ENCODE results near the gene PLEKHG5.

The PLEKHG5 gene, protein sequence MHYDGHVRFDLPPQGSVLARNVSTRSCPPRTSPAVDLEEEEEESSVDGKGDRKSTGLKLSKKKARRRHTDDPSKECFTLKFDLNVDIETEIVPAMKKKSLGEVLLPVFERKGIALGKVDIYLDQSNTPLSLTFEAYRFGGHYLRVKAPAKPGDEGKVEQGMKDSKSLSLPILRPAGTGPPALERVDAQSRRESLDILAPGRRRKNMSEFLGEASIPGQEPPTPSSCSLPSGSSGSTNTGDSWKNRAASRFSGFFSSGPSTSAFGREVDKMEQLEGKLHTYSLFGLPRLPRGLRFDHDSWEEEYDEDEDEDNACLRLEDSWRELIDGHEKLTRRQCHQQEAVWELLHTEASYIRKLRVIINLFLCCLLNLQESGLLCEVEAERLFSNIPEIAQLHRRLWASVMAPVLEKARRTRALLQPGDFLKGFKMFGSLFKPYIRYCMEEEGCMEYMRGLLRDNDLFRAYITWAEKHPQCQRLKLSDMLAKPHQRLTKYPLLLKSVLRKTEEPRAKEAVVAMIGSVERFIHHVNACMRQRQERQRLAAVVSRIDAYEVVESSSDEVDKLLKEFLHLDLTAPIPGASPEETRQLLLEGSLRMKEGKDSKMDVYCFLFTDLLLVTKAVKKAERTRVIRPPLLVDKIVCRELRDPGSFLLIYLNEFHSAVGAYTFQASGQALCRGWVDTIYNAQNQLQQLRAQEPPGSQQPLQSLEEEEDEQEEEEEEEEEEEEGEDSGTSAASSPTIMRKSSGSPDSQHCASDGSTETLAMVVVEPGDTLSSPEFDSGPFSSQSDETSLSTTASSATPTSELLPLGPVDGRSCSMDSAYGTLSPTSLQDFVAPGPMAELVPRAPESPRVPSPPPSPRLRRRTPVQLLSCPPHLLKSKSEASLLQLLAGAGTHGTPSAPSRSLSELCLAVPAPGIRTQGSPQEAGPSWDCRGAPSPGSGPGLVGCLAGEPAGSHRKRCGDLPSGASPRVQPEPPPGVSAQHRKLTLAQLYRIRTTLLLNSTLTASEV

DNA sequence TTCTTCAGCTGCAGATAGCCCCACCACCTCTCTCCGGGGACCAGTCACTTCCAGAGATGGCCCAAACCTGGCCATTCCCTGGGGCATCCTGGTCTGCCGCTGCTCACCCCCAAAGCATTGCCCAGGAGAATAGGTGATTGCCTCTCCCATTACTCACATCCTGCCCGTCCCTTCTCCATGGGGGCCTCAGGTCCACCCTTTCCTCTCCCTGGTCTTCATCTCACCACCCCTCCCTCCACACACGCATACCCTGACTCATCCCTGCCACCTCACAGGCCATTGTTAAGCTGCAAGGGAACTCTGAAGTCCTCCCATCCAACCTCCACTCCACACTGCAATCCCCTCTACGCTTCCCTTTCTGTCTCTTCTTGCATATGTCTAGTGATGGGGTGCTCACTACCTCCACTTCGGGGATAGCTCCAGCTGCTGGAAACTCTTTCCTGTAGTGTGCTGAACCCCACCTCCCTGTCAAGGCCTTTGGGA, at the start of gene PLEKHG5:
TSS of gene PLEKHG5 (minus strand) at position 188 of the 483 bp plus-strand sequence. CDS start 14,096 bp downstream, outside the sequence.
- no peak for DNase-seq (ENCODE audit: low read depth)

DNA sequence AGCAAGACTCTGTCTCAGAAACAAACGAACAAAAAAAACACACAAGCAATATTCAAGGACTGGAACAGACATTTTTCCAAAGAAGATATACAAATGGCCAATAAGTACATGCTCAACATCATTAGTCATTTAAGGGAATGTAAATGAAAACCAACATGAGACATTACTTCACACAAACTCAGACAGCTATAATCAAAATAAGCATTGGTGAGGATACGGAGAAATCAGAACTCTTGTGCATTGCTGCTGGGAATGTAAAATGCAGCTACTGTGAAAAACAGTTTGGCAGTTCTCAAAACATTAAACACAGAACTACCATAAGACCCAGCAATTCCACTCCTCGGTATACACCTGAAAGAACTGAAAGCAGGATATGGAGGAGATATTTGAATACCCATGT, 47.5 kb upstream of the PLEKHG5 start:
- DNase-seq (ENCODE audit: low read depth), result no peak

DNA sequence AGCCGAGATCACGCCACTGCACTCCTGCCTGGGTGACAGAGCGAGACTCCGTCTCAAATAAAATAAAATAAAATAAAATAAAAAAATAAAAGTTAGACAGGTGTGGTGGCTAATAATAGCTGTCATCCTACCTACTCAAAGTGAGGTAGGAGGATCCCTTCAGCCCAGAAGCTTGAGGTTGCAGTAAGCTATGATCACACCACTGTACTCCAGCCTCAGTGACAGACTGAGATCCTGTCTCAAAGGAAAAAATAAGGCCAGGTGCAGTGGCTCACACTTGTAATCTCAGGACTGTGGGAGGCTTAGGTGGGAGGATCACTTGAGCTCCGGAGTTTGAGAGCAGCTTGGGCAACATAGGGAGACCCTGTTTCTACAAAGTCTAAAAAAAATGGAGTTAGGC, 44.8 kb upstream of the PLEKHG5 start:
- no peak for DNase-seq (ENCODE audit: low read depth)

DNA sequence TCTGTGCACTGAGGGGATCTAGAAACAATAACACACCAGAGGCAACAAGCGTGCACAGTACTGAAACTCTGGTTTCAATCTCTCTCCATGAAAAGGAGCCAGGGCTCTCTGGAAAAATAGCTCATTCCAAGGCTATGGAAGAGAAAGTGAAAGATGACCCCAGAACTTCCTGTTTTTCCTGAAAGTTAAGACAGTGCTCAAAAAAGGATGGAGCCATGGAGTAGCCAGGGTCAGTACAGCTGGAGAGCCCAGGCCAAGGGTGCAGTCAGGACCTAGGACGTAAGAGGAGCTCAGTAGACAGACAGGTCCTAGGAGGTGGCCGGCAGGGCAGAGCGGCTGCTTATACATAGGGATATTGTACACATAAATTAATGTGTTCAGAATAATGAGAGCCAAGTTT, 43.7 kb upstream of the PLEKHG5 start:
- no peak for DNase-seq (ENCODE audit: low read depth)

DNA sequence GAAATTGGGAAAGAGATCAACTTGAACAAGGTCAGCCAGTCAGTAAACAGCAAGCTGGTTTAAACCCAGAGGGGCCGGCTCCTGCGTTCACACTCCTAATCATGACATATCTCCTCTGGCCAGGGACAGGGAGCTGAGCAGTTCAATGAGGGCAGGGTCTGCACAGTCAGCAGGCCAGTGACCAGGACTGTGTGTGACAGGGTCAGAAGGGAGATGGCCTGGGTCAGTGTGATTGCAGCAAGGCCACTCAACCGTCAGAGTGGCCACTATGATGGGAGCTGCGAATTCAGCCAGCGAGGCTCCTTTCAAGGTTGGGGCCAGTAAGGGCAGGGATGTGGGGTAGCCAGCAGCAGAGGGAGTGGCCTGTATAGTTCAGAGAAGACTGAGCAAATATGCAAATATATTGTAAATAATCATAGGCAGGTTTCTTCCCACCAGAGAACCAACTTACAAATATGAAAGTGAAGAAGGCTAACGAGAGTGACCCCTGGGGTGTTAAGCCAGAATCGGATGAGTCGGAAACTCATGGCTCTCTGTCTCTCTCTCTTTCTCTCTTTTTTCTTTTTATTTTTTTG, 42.9 kb upstream of the PLEKHG5 start:
- no peak for DNase-seq (ENCODE audit: low read depth)

DNA sequence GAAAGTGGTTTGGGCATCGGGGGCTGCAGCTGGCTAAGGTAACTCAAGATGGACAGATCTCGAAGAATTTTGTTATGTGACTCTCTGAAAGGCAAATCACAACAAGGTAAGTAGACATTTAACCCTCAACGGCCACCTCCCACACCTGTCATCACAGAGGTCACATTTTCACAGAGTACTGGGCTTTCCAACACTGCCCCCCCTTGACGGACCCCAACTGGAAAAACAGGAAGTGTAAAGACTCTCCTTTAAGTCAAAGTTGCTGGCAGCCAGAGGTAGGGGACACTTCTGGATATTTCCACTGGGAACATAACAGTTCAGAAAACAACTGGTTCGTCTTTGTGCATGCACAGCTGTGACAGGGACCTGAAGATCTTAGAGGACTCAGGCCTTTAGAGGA, 40.5 kb upstream of the PLEKHG5 start:
- DNase-seq (ENCODE audit: low read depth), result no peak

DNA sequence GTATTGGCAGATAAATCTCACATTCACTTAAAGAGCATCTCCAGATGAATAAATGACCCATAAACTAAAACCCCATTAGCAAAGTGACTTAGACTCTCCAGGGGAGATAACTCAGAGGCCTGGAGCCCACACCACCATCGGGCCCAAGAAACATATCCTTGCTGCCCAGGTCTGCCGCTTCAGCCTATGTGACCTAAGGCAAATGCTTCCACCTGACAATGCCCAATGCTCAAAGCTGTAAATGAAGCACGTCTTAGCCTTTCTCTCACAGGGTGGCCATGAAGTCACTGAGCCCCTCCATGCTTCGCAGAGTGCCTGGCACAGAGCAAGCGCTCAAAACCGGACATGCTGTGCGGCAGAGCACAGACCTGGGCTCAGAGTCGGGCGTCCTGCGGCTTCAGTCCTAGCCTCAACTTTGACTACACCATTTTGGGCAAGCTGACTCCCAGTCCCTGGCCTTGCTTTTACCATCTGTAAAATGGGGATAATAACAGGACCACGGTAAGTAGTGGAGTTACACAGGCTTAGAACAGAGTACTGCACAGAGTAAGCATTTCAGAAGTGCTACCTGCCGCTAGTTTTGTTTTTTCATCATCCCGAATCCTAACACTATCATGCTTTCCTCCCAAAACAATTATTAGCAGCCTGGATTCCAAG, 39.2 kb upstream of the PLEKHG5 start:
- DNase-seq (ENCODE audit: low read depth), result no peak

DNA sequence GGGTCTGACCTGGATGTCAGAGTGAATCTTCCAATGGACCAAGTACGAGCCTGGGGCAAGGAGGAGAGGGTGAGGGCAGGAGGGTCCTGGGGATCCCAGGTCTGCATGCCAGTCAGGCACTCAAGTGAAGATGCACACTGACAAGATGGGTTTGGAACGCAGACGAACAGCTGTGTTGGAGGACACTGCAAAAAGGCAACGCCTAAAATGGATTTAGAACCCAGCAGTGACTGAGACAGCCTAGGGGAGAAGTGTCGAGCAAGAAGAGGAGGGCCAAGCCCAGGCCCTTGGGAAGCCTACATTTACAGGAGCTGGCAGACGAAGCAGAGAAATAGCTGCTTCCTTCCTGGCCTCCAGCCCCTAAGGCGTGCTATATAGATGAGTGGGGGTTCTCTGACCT, 37.0 kb upstream of the PLEKHG5 start:
- no peak for DNase-seq (ENCODE audit: low read depth)

DNA sequence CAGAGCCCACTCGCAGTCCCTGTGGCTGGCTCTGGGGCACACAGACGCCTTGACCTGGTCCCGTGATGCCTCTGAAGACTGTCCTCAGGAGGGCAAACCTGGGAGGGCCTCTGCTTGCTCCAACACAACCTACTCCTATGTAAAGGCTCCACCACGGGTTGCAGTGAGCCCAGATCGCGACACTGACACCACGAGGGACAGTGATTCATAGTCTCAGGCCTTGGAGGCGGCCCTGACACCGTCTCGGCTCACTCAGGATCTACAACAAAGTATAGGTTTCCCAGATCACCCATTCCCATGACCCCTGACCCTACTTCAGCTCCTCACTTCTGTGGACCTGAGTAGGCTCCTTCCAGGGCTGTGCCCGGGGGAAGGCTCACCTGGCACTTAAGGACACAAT, 34.8 kb upstream of the PLEKHG5 start:
- DNase-seq (ENCODE audit: low read depth), result no peak

DNA sequence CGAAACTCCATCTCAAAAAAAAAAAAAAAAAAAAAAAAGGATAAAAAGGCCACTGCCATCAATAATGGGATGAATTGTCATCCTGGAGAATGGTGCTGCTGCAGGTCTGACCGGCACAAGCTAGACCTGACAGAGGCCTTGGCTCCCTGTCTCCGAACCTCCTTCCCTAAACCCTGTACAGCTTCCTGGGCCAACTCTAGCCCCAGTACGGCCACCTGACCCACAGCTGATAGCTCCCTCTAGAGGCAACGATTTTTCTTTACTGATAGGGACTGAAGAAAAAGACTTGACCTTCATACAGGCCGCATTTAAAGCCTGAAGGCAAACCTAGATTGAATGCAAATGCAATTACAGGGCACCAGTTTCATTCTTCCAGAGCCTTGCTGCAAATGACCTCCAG, 32.1 kb upstream of the PLEKHG5 start:
- no peak for DNase-seq (ENCODE audit: low read depth)

DNA sequence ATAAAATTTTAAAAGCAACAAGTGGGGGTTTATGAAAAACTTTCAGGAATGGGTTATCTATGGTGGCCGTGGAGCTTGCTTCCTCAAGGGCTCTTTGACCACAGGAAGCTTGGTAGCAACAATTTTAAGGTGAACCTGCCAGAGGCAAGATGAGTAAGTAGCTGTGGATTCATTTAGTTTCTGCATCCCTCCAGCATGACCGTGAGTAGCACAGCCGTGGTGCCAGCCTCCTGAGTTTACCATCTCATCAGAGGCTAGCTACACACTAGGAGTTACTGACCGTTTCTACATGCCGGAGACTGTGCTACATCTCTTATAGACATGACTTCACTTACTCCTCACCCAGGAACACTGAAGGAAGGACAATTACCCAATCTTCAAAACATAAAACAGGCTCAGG, 30.1 kb upstream of the PLEKHG5 start:
- DNase-seq (ENCODE audit: low read depth), result no peak

DNA sequence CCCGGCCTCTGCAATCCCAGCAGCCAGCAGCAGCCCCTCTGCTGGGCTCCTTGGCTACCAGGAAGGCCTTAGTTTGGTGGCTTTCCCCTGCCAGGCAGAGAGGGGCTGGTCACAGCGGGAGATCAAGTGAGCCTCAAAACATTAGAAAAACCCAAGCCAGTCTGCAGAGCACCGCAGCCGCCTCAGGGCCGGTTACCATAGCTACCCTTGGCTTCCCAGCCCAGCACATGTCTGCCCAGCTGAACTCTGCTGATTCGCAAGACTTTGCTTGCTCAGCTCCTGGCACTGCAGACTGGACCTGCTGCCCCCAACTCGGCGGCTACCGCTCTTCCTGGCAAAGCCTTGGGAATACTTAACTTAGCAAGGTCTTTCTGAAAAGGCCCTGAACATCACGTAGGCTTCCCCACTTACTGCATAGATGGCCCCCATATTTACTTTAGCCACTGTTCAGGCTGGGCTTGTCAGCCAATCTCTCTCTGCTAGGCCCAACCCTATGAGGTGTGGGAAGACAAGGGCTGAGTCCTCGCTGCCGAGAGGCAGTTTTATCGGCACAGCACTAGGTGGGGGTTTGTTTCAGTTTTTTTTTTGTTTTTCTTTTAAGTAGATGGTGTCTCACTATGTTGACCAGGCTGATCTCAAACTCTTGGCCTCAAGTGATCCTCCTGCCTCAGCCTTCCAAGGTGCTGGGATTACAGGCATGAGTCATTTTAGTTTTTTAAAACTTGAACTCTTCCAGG, 28.6 kb upstream of the PLEKHG5 start:
- DNase-seq (ENCODE audit: low read depth), result peak; percentile 51

DNA sequence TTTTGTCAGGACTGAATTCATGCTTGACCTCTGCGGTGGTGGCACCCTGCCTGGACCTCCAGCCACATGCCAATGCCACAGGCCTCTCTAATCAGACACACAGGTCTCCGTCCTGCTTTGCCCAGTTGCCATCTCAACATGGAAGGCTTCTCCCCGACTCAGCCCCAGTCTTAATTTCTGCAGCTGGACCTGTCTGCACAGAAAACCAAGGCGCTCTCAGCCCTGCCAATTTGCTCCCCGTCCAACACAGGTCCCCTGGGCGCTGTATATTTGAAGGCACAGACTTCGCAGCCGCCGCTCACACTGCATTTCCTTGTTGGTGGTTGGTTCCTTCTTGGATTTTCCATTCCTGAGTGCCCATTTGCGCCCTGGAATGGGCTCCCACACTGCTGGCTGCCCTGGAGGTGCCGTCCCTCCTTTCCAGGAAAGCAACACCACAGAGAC, 28.0 kb upstream of the PLEKHG5 start:
- DNase-seq (ENCODE audit: low read depth), result no peak

DNA sequence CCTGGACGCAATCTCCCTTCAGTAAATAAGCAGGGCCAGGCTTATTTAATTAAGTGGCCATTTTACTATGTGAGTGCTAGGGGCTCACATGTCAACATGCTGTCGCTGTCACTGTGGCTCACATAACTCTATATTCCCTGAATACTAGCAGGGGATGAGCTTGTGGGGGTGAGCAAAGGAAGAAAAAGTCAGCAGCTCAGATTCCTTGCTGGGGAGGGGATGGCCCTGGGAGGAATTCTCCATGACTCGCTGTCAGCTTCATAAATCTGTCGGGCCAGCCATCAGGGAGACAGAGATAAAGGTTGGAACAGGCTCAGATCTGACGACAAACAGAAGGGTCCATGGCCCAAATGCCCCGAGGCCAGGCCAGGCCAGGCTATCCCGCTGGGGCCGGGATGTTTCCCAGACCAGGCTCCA, 26.0 kb upstream of the PLEKHG5 start:
- DNase-seq (ENCODE audit: low read depth), result no peak

DNA sequence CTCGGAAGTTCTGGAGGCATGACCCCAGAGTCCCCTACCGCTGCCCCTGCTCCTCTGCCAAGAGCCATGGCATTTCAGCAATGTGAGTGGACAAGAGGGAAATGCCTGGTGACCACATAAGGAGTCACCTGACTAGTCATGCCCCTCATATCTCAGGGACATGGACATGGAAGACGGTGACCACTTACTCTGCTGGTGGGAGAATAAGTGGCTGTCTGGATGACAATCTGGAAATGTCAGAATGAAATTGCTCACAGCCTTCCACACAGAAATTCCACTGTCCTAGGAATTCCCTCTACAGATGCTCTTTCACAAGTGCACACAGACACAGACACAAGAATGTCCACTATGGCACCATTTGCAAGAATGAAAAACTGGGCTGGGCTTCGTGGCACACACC, 24.3 kb upstream of the PLEKHG5 start:
- DNase-seq (ENCODE audit: low read depth), result no peak

DNA sequence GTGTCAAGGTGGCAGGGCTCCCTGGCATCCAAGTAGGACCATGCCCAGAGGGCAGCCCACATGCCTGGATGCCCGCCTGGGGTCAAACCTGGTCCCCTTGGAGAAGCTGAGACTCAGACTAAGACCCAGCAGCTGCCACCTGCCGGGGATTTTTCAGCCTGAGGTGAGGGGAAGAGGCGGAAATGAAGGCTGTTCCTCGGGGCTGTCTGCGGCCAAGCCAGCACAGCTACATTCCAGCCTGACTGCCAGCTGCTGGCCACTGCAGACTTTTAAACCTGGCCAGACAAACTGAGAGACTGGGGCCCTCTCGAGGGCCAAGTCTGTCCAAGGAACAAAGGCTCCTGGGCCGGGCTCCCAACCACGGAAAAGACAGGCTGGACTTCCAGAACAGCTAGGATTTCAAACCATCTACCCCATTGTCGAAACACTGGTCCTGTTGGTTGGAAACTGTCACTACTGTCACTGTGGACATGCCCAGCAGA, 21.9 kb upstream of the PLEKHG5 start:
- no peak for DNase-seq (ENCODE audit: low read depth)

DNA sequence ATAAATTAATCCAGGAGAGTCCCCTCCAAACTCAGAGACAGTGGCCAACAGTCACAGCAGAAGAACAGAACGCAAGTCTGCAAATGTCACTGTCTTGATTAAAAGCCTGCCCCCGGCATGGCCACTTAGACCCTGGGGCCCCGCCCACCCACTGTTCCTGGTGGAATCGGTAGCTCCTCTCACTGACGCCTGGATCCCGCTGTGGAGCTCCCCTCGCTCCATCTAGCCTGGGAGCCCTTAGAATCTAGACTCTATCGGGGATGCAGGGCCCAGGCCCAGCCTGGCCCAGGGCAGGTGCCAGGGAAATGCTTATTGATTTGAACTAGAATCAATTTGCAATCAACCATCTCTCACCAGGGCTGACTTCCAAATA, 21.4 kb upstream of the PLEKHG5 start:
- DNase-seq (ENCODE audit: low read depth), result no peak

DNA sequence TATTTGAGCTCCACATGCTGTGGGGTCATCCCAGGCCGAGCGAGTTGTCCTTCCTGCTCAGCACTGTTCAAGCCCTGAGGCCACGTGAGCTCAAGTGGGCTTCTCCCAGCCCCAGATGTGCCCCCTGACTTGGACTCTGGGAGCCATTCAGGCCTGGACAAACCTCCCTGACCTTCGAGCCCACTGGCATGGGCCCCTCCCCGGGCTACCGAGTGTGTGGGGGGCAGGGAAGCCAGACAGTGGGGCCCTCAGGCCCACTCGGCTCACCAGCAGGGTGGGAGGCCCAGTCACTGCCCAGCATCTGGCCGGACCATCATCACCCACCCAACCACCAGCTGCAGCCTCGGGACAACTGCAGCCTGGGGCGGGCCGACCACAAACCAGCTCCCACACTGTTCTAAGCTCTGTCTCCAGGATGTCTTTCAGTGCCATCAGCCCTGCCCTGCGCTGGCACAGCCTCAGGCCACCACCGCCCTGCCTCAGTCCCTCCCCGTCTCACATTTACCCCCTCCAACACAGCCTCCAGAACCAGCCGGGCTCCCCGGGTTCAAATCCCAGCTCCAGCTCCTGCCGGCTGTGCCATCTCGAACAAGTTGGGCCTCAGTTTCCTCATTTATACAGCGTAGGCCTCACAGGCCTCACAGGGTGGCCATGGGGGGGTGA, 20.9 kb upstream of the PLEKHG5 start:
- DNase-seq (ENCODE audit: low read depth), result no peak

DNA sequence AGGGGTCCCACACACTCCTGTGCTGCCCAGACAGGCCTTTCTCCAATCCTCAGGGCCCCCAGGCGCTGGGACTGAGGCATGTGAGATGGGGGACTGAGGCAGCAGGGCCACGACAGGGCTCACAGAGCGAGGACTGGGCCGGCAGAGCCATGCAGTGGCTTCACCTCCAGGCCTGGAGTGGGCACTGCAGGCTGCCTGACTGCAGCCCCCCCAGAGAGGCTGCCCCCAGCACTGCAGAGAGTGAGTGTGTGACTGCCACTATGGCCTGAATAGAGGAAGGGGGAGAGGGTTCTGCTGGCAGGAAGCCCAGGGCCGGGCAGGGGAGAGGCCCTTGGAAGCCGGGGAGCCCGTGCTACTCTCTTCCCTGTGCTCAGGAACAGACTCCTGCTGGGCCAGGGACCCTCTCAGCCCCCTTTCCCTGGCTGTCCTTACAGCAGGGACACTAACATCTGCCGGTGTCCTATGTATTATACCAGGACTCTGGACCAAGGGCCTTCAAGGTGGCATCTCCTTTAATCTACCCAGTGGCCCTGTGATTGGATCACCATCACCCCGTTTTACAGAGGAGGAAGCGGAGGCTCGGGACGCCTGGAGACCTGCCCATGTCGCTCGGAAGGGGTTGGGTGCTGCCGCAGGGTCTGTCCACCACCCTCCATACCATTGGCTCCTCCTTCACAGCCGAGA, 20.2 kb upstream of the PLEKHG5 start:
- no peak for DNase-seq (ENCODE audit: low read depth)

DNA sequence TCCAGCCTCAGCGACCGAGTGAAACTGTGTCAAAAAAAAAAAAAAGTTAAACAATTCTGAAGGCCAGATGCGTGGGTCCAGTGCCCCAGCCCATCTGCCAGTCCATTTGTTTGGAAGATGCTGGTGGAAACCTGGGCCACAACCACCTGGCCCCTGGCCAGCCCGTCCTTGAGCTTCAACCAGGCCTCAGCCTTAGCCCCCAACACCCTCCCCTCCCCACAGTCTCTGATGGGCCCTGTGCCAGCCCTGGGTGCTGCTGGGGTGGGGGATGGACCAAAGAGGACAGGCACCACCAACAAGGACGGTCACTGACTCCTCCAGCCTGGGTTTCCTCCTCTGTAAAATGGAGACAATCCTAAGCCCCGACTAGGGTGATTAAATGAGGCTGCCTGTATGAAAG, 19.6 kb upstream of the PLEKHG5 start:
- DNase-seq (ENCODE audit: low read depth), result no peak

Measured in GM04503 (cell line).